GM12878 (cell line): ENCODE data around the gene CDH4. TPM values are rescaled to one million over a fixed set of nuclear protein-coding genes. Genes with fewer than 3 reads are reported as not detected.

Source experiments
- ATAC-seq: fragments of 200-7000 bp; cut with Tn5 transposase; 3 replicates; pipeline ENCODE4 v1.9.1; 2020; ENCODE audit warnings: mild to moderate bottlenecking, moderate library complexity
- BruUV-seq: library from RNA; stranded (reverse); fragments of 400-500 nt; replicated peaks from 2 replicates; lab custom pipeline; 2021; lab: Mats Ljungman, UMichigan
- CTCF ChIA-PET: fragments of 300-600 bp; sonication (Branson Sonifier 250); formaldehyde crosslinking; extraction: SDS; loops from one replicate; lab custom pipeline; 2021; ENCODE audit warnings: inconsistent platforms; lab: Yijun Ruan, JAX
- POLR2A ChIA-PET: fragments of 350-600 bp; formaldehyde crosslinking; extraction: SDS; loops from one replicate; lab custom pipeline; 2021; ENCODE audit warnings: inconsistent platforms; lab: Charles Lee
- RAD21 ChIA-PET: fragments of 300-600 bp; sonication (Branson Sonifier 250); formaldehyde crosslinking; loops from one replicate; lab custom pipeline; 2023; ENCODE audit warnings: antibody characterized with exemption; ENCODE audit not compliant: unreplicated experiment; lab: Charles Lee
- SMC1A ChIA-PET: fragments of 300-600 bp; sonication (Branson Sonifier 250); formaldehyde crosslinking; loops from one replicate; lab custom pipeline; 2023; ENCODE audit not compliant: unreplicated experiment, uncharacterized antibody; lab: Charles Lee
- DNase-seq: peaks from one replicate; pipeline ENCODE4 v3.0.0-alpha.2; 2011; ENCODE audit warnings: low read depth, low spot score
- FAIRE-seq: peaks from 3 replicates; lab custom pipeline; 2011; peaks lifted over from hg19 to GRCh38; lab: Jason Lieb, UNC
- H2AFZ ChIP-seq: 2 replicates; pipeline ENCODE4 v1.6.0; 2011; ENCODE audit warnings: low read depth, low read length, control low read depth; ENCODE audit not compliant: control insufficient read depth
- H3K27ac ChIP-seq: 2 replicates; pipeline ENCODE4 v1.5.1; 2011; ENCODE audit warnings: control low read depth; ENCODE audit not compliant: control insufficient read depth, insufficient read depth
- H3K27me3 ChIP-seq, 2 experiments: replicated peaks in 1 of 2; 2 replicates each; pipeline versions ENCODE4 v1.6.0 to v1.6.1; 2011; ENCODE audit warnings: low read length in 1 of 2; ENCODE audit not compliant: control insufficient read depth in 2 of 2, insufficient read depth in 2 of 2
- H3K36me3 ChIP-seq, 2 experiments: 2 replicates each; pipeline ENCODE4 v1.5.1; 2011; ENCODE audit warnings: low read length in 1 of 2; ENCODE audit not compliant: control insufficient read depth in 2 of 2, insufficient read depth in 2 of 2
- H3K4me1 ChIP-seq: 2 replicates; pipeline ENCODE4 v1.6.1; 2011; ENCODE audit warnings: mild to moderate bottlenecking, low read length, moderate library complexity, mixed read lengths; ENCODE audit not compliant: control insufficient read depth, insufficient read depth
- H3K4me2 ChIP-seq: 2 replicates; pipeline ENCODE4 v1.6.0; 2011; ENCODE audit warnings: control low read depth; ENCODE audit not compliant: control insufficient read depth, insufficient read depth
- H3K4me3 ChIP-seq: fragments of 200-600 bp; sonication (generic); 2 replicates; pipeline ENCODE4 v1.5.1; 2016
- H3K79me2 ChIP-seq: 2 replicates; pipeline ENCODE4 v1.6.0; 2011; ENCODE audit warnings: low read length; ENCODE audit not compliant: control insufficient read depth, insufficient read depth
- H3K9ac ChIP-seq: 2 replicates; pipeline ENCODE4 v1.8.0; 2011; ENCODE audit warnings: low read length, control low read depth, mixed read lengths; ENCODE audit not compliant: control insufficient read depth, insufficient read depth
- H3K9me3 ChIP-seq: replicated peaks from 3 replicates; pipeline ENCODE4 v1.5.1; 2011; ENCODE audit warnings: mild to moderate bottlenecking, low read length; ENCODE audit not compliant: control insufficient read depth, insufficient read depth
- H4K20me1 ChIP-seq: 2 replicates; pipeline ENCODE4 v1.6.0; 2011; ENCODE audit not compliant: control insufficient read depth, insufficient read depth
- ATF3 ChIP-seq: IDR thresholded peaks from 2 replicates; pipeline ENCODE4 v1.6.1; 2011; ENCODE audit warnings: low read depth, mild to moderate bottlenecking, low read length, moderate library complexity, borderline replicate concordance; ENCODE audit errors: extremely low read depth
- BHLHE40 ChIP-seq, 2 experiments: fragments of 450-650 bp in 1 of 2; IDR thresholded peaks; 2 replicates each; pipeline ENCODE4 v1.6.1; 2011 to 2017; ENCODE audit warnings: low read depth in 2 of 2, borderline replicate concordance in 1 of 2, improper control_type of control experiment in 1 of 2, low read length in 1 of 2, mild to moderate bottlenecking in 1 of 2
- CHD1 ChIP-seq: IDR thresholded peaks from 2 replicates; pipeline ENCODE4 v1.6.1; 2012; ENCODE audit warnings: low read depth, low read length, improper control_type of control experiment
- EED ChIP-seq: sonication (generic); IDR thresholded peaks from 2 replicates; pipeline ENCODE4 v1.6.1; 2016; ENCODE audit warnings: antibody characterized with exemption, low read depth
- MYB ChIP-seq: fragments of 150-350 bp; IDR thresholded peaks from 2 replicates; pipeline ENCODE4 v1.6.1; 2014; ENCODE audit warnings: mild to moderate bottlenecking, low read depth, low read length, borderline replicate concordance
- POU2F2 ChIP-seq: IDR thresholded peaks from 3 replicates; pipeline ENCODE4 v1.6.1; 2011; ENCODE audit warnings: low read depth, mild to moderate bottlenecking, low read length, borderline replicate concordance
- RBBP5 ChIP-seq: fragments of 200-600 bp; sonication (generic); conservative IDR thresholded peaks from 2 replicates; pipeline ENCODE4 v1.6.1; 2016
- RUNX3 ChIP-seq: IDR thresholded peaks from 2 replicates; pipeline ENCODE4 v1.6.1; 2012; ENCODE audit warnings: low read length, inconsistent platforms
- USF1 ChIP-seq: IDR thresholded peaks from 2 replicates; pipeline ENCODE4 v1.6.1; 2011; ENCODE audit warnings: borderline replicate concordance, low read depth, mild to moderate bottlenecking, moderate library complexity, mixed read lengths, low read length; ENCODE audit not compliant: insufficient read depth; ENCODE audit errors: extremely low read length
- ZBTB40 ChIP-seq: fragments of 450-650 bp; IDR thresholded peaks from 2 replicates; pipeline ENCODE4 v1.6.1; 2016; ENCODE audit warnings: mild to moderate bottlenecking, moderate library complexity, borderline replicate concordance
- ZNF24 ChIP-seq: fragments of 450-650 bp; IDR thresholded peaks from 2 replicates; pipeline ENCODE4 v1.6.1; 2017; ENCODE audit warnings: antibody characterized with exemption, mild to moderate bottlenecking
- WGBS: methylation state at CpG from one replicate; pipeline ENCODE4 v1.1.6; 2016; ENCODE audit warnings: low lambda C conversion rate; ENCODE audit not compliant: insufficient replicate concordance, insufficient coverage; ENCODE audit errors: missing lambda C conversion rate; 5-methylcytosine and 5-hydroxymethylcytosine counted together
- in situ Hi-C: fragments of 300-500 bp; cut with MboI; formaldehyde crosslinking; loops from 9 replicates; pipeline ENCODE4 v1.14.3; 2018; ENCODE audit warnings: mixed read lengths
- intact Hi-C: fragments of 100-400 bp; cut with micrococcal nuclease; formaldehyde crosslinking; loops from one replicate; pipeline ENCODE4 v1.14.2; 2022; ENCODE audit not compliant: unreplicated experiment
- polyA plus RNA-seq, 11 experiments: library from polyadenylated mRNA; depleted of rRNA in 4 of 11; unstranded in 6 of 11; stranded (reverse) in 5 of 11; fragments of >200 nt; fragmentation: Nextera tagmentation in 4 of 11; fragmentation: Illumina TruSeq in 1 of 11; extraction: Ambion mirVana in 4 of 11; extraction: Trizol in 1 of 11; gene quantifications; 1 replicate in 1 of 11; 2 replicates in 10 of 11; pipeline versions ENCODE4 v1.2.1 to v1.2.3, GENCODE V29; 2011 to 2016; ENCODE audit warnings: inconsistent platforms in 2 of 11, missing spikeins in 2 of 11, low read depth in 1 of 11
- total RNA-seq, 4 experiments: library from RNA; depleted of rRNA in 3 of 4; stranded (reverse); fragments of >200 nt in 3 of 4; fragmentation: Illumina TruSeq in 1 of 4; extraction: Trizol in 1 of 4; gene quantifications; 2 replicates each; pipeline versions ENCODE4 v1.2.1 to v1.2.3, GENCODE V29; 2013 to 2021

CDH4 gene
- total and polyA plus RNA-seq, 10 of the 15 experiments (the other 5 are each of a cell fraction or from before 2014, with no cell fraction given): not detected

- no peak for TF ChIP-seq ATF3
- TF ChIP-seq, all 136 proteins: peak for 0
Observed at GRCh38 chr20:61554617-61555016, 302.6 kb downstream of the CDH4 start (continued).

- POLR2A ChIA-PET: no interaction called here
- in situ Hi-C loops: no loop called here
- FAIRE-seq (no peak), DNase-seq (no peak), ATAC-seq (no peak)
- TF ChIP-seq MYB (no peak), RUNX3 (no peak), POU2F2 (no peak), BHLHE40 (IDR thresholded peaks at IDR 0.05; ENCODE audit: borderline replicate concordance in 1 of 2, low read depth in 2 of 2, low read length in 1 of 2) (no peak), CHD1 (no peak)
- no peak overlapping the region for H3K9ac ChIP-seq
- CTCF ChIA-PET: no interaction called here
- H3K4me2 ChIP-seq: no peak overlapping the region
- H2AFZ ChIP-seq: no peak overlapping the region
- BruUV-seq: no TSS peak
- WGBS: 24% methylated on average over 6 of the region's 6 CpGs
- no peak overlapping the region for H3K4me3 ChIP-seq
- H3K79me2 ChIP-seq: no peaks in the 10 kb centered on the region
- RAD21 ChIA-PET: no interaction called here
- H3K9me3 ChIP-seq: peaks cover 1% of the 10 kb centered on the region; the same call in 2 of the 3 replicates
- H3K36me3 ChIP-seq: no peaks in the 10 kb centered on the region
- no peaks in the 10 kb centered on the region for H3K4me1 ChIP-seq
- H3K27me3 ChIP-seq: no peaks in the 10 kb centered on the region
- no peaks in the 10 kb centered on the region for H4K20me1 ChIP-seq
- intact Hi-C loops: no loop called here
- H3K27ac ChIP-seq: no peak overlapping the region
- SMC1A ChIA-PET: no interaction called here
Observed at GRCh38 chr20:61555566-61555965, 303.5 kb downstream of the CDH4 start.

GRCh38 chr20:61556111-61556510 lies 304.1 kb downstream of the CDH4 start:
- CTCF ChIA-PET: no interaction called here
- RAD21 ChIA-PET: no interaction called here
- 45% methylated on average over 3 of the region's 3 CpGs for WGBS
- H2AFZ ChIP-seq: no peak overlapping the region
- H4K20me1 ChIP-seq: no peaks in the 10 kb centered on the region
- intact Hi-C loops: no loop called here
- POLR2A ChIA-PET: no interaction called here
- SMC1A ChIA-PET: no interaction called here
- H3K4me3 ChIP-seq: no peak overlapping the region
- in situ Hi-C loops: no loop called here
- no peaks in the 10 kb centered on the region for H3K36me3 ChIP-seq
- ATAC-seq (no peak), FAIRE-seq (no peak), DNase-seq (no peak)
- no TSS peak for BruUV-seq
- H3K9me3 ChIP-seq: peaks cover 2% of the 10 kb centered on the region; the same call in 2 of the 3 replicates
- H3K4me2 ChIP-seq: no peak overlapping the region
- H3K4me1 ChIP-seq: no peaks in the 10 kb centered on the region
- H3K79me2 ChIP-seq: no peaks in the 10 kb centered on the region
- H3K27me3 ChIP-seq: no peaks in the 10 kb centered on the region
- H3K27ac ChIP-seq: no peak overlapping the region
- no peak overlapping the region for H3K9ac ChIP-seq
- TF ChIP-seq ZNF24: no peak
- no peak for TF ChIP-seq EED
- TF ChIP-seq ZBTB40: no peak
- TF ChIP-seq USF1: no peak
- no peak for TF ChIP-seq RBBP5
